HG03571 (cell line): Measurements from ENCODE around the gene CYB561D2.

Experiments
- ATAC-seq: cut with Tn5 transposase; IDR thresholded peaks from one replicate; pipeline ENCODE4 v1.9.1; 2021; ENCODE audit not compliant: unreplicated experiment

The CYB561D2 gene

DNA sequence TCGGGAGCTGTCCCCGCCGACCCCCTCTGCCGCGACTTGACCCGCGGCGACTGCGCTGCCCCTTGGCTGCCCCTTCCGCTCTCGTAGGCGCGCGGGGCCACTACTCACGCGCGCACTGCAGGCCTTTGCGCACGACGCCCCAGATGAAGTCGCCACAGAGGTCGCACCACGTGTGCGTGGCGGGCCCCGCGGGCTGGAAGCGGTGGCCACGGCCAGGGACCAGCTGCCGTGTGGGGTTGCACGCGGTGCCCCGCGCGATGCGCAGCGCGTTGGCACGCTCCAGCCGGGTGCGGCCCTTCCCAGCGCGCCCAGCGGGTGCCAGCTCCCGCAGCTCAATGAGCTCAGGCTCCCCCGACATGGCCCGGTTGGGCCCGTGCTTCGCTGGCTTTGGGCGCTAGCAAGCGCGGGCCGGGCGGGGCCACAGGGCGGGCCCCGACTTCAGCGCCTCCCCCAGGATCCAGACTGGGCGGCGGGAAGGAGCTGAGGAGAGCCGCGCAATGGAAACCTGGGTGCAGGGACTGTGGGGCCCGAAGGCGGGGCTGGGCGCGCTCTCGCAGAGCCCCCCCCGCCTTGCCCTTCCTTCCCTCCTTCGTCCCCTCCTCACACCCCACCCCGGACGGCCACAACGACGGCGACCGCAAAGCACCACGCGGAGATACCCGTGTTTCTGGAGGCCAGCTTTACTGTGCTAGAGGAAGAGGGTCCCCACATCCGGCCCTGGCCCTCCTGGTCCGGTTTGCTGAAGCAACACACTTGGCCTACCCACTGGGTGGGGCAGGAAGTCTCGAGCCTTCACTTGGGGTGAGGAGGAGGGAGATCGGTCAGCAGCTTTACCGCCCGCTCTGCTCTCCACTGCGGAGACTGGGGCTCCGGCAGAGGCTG is 10.0 kb upstream of the CYB561D2 start, which contains the start of gene RASSF1:
RASSF1 (minus strand) TSS at position 389 of the 882 bp plus-strand sequence; CDS start at position 358, 31 bp downstream.
- peak; percentile 33 for ATAC-seq

- ATAC-seq = no peak
Observed at GRCh38 chr3:50341537-50341936, 9.1 kb upstream of the CYB561D2 start.

- ATAC-seq = no peak
Observed at GRCh38 chr3:50341996-50342650, 8.5 kb upstream of the CYB561D2 start.

DNA sequence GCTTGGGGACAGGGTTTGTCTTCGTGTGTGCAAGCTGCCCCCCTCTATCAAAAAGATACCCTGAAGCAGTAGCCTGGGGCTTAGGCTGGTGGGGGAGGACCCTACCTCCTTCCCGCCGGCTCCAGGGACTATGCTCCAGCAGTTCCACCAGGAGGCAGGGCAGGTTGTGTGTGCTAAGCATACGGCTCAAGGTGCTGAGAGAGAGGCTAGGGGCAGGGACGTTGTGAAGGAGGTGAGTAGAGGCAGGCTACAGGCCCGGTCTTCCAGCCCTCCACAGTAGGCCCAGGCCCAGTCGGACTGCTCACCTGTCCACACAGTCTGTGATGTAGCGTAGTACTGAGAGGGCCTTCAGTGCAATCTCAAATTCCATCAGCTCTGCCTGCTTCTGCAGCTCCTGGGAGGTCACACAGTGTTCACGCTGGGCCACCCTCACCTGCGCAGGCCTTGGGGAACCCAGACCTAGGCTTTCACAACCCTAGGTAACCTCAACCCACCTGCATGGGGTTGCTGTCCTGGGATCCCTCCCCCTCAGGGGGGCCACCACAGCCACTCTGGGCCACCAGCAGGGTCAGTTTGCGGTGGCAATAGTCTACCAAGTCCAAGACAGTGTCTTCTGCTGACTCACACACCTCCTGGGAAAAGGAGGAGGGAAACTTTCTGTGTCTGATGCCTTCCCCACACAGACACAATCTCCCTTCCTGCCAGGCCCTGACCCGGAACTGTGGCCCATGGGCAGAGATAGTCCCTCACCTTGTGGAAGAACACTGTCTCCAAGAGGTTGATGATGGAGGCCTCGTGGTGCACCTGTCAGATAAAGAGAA is 7.6 kb upstream of the CYB561D2 start:
- ATAC-seq = no peak

GRCh38 chr3:50345008-50345407 is 5.7 kb upstream of the CYB561D2 start:
- no peak for ATAC-seq

DNA sequence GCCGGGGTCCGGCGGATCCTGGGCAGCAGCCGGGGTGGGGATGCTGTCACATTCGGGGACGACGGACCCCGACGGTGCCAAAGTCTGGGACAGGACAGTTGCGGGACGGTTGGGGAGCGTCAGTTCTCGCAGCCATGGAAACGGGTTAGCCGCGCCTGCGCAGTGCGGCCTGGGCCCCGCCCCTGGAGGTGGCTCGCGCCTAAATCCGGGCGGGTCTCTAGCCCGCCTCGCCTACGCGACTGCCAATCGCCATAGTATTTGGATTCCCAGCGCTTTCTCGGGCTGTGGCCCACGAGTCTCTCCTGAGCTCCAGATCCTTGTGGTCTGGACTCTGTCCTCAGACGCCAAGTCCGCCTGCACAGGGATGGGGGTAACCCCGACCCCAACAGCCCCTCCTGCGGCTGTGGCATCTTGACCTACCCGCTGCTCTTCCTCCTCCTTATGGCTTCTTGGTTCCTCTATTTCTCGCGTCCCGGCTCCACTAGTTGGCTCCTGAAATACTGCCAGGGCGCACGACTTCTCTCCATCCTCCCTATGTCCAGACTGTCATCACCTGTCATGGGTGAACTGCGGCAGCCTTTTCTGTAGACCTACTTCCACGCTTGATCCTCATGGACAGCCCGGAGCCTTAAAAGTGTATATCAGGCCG is 5.0 kb upstream of the CYB561D2 start, which contains the start of gene ZMYND10:
ZMYND10 (minus strand) TSS at position 147 of the 649 bp plus-strand sequence. CDS start 153 bp downstream, outside the sequence.
- ATAC-seq = no peak

GRCh38 chr3:50347187-50347813 is 3.4 kb upstream of the CYB561D2 start:
- no peak for ATAC-seq

DNA sequence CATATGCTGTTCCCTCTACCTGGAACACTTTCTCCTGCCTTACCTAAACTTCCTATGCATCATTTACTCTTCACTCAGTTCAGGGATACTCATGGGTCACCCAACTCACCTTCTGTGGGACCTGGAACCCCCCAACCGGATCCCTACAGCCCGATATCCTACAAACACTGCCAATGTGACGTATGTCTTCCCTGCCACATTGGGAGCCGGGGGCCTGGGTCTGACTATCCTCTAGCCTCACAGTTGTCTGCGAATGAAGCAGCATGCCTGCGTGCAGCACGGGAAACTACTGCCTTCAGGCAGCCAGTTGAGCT is 492 bp upstream of the CYB561D2 start:
- no peak for ATAC-seq

DNA sequence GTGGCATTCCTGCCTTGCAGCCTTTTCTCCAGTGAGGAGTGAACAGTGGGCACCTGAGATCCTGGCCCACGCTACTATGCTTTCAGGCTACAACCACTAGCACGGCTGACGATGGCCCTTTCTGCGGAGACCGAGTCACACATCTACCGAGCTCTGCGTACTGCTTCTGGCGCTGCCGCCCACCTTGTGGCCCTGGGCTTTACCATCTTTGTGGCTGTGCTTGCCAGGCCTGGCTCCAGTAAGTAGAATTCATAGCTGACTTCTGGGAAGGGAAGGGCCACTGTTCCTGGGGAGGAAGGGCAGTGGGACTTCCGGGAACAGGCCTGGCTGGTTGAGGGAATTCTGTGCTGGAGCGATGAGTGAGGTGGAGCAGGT is 648 bp downstream of the CYB561D2 start:
- no peak for ATAC-seq

GRCh38 chr3:50352781-50353180 is 2.1 kb downstream of the CYB561D2 start:
- no peak for ATAC-seq

DNA sequence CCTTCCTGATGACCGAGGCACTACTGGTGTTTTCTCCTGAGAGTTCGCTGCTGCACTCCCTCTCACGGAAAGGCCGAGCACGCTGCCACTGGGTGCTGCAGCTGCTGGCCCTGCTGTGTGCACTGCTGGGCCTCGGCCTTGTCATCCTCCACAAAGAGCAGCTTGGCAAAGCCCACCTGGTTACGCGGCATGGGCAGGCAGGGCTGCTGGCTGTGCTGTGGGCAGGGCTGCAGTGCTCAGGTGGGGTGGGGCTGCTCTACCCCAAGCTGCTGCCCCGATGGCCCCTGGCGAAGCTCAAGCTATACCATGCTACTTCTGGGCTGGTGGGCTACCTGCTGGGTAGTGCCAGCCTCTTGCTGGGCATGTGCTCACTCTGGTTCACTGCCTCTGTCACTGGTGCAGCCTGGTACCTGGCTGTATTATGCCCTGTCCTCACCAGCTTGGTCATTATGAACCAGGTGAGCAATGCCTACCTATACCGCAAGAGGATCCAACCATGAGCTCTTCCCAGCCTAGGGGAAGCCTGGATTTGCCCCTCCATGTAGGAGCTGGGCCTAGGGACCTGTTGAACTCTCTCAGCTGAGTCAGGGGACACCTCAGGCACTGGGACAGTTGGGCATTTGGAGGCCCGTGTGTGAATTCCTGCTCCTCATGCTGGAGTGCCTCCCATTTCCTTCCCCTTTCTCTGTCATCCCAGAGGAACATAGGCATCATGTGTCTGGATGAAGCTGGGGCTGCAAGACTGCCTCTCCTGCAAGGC is 2.8 kb downstream of the CYB561D2 start:
- no peak for ATAC-seq

DNA sequence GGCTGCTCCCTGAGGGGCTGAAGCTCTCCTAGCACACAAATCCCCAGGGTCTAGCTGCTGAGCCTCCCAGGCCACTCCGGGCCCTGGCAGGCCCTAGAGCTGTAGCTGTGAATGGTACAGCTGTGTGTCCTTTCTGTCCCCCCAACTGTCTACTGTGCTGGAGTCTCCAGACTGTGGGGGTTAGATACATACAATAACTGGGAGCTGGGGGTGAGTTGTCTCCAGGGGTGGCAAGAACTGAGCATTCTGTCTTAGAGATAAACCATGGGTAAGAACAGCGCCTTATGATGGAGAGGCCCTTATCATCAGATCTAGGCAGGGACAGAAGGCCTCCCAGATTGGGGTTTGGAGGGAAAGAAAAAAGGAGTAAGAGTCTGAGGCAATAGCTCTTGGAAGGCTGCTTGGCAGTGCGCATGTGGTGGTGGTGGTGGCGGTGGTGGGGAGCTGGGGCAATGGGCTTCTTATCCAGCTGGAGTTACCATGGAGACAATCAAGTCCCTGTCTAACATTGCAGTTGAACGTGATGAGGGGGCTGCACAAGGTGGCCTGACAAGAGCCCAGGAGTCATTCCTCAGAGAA is 3.6 kb downstream of the CYB561D2 start:
- no peak for ATAC-seq

DNA sequence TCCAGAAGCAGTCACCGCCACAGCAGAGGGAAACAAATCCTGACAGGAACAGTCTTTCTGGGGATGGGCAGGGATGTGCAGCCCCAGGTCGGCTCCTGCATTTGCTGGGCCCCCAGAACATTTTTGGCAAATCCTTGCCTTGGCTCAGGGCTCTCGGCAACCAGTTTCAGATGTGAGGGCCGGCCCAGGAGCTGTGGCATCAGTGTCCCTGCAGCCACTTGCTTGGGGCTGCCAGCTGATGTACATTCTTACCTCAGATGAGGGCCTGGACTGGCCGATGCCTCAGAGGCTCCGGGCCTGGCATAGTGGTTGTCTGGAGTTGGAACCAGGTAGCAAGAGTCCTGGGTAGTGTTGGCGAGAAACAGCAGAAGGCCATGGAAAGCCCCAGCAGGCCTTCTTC is 4.2 kb downstream of the CYB561D2 start:
- ATAC-seq = no peak

DNA sequence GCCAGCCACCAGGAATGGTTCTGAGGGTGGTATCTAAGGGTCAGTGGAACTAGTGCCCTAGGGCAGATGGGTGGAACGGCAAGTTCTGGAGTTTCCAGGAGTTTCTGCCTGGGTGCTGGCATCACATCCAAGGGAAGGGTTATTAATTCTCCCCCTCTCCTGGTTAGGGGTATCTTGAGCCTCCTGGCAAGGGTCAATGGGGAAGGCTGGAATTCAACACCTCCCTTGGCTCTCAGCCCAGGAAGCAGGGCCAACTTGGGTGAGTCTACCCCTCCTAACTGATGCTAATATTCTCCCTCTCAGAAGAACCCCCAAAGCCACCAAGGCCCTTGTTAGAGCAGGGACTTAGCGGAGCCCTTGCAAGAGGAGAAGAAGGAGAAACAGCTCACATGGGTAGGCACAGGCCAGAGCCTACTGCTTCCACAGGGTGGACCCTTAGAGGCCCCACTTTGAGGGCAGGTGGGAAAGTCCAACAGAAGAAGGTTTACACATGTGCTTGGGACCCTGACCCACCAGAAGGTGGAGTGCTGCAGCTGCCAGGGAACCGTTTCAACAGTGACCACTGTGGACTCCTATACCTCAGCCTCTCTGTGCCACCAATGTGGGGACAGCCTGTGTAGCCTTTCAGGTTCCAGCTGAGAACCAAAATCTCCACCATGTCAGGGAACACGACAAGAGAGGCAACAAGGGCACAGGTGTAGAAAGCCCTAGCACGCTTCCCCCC is 5.3 kb downstream of the CYB561D2 start:
- ATAC-seq = no peak

DNA sequence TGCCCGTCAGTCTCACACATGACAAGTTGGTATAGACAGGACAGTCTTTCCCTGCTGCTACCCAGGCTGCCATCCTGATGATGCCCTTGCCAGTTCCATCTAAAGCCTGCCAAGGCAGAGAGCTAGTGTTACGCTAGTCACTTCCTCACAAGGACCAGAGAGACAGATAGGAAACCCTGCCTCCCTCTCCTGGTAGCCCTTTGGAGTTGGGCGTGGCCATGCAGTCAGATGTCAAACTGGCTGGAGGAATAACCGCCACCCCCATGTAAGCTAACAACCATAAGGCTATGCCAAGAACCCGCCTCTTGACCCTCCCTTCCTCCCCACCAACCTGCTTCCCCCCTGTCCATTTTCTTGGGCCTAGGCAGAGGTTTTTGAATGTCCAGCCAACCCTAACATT is 5.9 kb downstream of the CYB561D2 start:
- no peak for ATAC-seq

DNA sequence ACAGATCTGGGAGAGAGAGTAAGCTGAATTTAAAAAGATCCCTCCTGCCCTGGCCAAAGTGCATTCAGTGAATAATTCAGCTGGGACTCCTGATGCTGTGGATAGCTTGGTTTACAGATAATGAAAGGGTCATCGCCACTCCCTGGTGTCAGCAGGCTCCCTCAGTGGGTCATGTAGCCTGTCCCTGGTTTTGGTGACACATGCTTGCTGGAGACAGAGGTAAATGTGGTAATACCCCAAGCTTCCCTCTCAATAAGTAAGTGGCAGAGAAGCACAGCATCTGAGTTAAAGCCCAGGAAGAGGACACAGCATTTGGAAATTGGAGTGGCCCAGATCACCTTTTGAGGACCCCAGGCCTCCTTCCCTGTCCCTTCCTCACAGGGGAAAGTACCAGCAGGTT is 6.8 kb downstream of the CYB561D2 start:
- no peak for ATAC-seq

- ATAC-seq = no peak
Observed at GRCh38 chr3:50358355-50358910, 7.8 kb downstream of the CYB561D2 start.
